ENCODE data around the gene TFB2M. TPM values are rescaled to one million over a fixed set of nuclear protein-coding genes. Genes with fewer than 3 reads are reported as not detected.

The TFB2M gene
- total RNA-seq, 4 donors from 2014 or later, result 4.2 to 8.8 (median 7.6) TPM

DNA sequence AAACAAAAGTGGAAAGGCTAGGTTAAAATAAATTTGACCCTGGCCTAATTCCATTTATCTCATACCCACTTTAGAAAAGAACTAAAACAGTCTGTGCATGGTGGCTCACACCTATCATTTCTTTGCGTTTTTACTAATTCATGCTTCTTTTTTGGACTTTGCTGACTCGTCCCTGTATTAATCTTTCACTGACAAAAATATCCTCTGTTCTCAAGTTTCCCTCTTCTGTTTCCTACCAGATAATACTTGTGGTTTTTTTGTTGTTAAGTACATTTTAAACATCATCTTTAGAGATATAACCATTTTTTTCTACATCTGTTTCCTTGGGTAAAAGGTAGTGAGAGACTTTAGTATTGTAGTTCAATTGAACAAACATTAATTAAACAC is 11.7 kb upstream of the TFB2M start:
- WGBS, 2 donors, result 47 to 51% methylated on average over 2 of the region's 2 CpGs
- no peak for DNase-seq (ENCODE audit: low spot score in 2 of 2)
- H3K36me3 ChIP-seq, result no peaks in the 10 kb centered on the region
- no peak overlapping the region for H3K27ac ChIP-seq
- H3K4me1 ChIP-seq, result peaks cover 0 to 39% (median 7%) of the 10 kb centered on the region in 4 donors
- H3K9me3 ChIP-seq, result no peaks in the 10 kb centered on the region
- H3K27me3 ChIP-seq, result no peaks in the 10 kb centered on the region
- H3K4me3 ChIP-seq, result no peak overlapping the region
- TF ChIP-seq EP300 (IDR thresholded peaks at IDR 0.05), result no peak
- TF ChIP-seq POLR2A (IDR thresholded peaks at IDR 0.05), result no peak
- TF ChIP-seq, protein P1, sequence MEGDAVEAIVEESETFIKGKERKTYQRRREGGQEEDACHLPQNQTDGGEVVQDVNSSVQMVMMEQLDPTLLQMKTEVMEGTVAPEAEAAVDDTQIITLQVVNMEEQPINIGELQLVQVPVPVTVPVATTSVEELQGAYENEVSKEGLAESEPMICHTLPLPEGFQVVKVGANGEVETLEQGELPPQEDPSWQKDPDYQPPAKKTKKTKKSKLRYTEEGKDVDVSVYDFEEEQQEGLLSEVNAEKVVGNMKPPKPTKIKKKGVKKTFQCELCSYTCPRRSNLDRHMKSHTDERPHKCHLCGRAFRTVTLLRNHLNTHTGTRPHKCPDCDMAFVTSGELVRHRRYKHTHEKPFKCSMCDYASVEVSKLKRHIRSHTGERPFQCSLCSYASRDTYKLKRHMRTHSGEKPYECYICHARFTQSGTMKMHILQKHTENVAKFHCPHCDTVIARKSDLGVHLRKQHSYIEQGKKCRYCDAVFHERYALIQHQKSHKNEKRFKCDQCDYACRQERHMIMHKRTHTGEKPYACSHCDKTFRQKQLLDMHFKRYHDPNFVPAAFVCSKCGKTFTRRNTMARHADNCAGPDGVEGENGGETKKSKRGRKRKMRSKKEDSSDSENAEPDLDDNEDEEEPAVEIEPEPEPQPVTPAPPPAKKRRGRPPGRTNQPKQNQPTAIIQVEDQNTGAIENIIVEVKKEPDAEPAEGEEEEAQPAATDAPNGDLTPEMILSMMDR (IDR thresholded peaks at IDR 0.05), result no peak

DNA sequence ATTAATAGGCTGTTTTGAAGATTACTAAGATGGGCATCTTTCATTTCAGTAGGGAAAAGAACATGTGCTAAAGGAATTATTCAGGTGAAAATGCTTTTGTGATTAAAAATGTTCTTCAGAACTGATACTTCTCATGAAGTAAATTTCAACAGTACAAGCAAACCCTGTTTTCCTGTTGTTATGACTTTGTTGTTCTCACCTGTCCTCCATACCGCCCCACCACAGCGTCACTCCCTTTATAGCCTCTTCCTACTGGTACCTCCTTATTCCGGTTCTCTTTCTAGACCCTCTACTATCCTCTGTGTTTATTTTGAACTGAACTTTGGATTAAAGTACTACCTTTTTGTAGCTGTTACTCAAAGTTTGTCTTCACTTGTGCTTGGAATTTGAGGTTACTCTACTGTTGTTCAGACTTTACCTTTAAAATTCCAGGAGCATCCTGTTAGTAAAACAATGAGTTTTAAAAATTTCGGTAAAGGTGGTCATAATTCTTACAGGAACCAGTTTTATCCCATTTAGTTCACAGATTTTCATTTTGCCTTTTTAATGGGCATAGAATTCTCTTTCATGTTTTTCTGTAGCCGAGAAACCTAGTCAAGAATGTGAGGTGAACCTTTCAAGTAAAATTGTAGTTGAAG is 11.1 kb upstream of the TFB2M start:
- WGBS, 2 donors, result 72 to 74% methylated on average over 5 of the region's 5 CpGs

DNA sequence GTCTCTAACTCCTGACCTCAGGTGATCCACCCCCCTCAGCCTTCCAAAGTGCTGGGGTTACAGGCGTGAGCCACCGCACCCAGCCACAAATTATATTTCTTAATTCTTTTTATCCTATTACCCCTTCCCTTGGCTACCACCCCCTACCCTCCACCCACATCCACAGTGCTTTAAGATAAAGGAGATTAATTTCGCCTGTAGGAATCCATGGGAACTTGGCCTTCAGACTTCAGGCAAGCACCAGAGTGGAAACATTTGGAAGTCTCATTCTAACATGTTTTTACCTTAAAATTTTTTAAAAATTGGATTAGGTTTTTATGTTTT is 10.6 kb upstream of the TFB2M start:
- Histone ChIP-seq H3K9me3 (no peaks in the 10 kb centered on the region), H3K27me3 (no peaks in the 10 kb centered on the region), H3K4me1 (peaks cover 0 to 42% (median 7%) of the 10 kb centered on the region in 4 donors), H3K36me3 (no peaks in the 10 kb centered on the region), H3K27ac (no peak overlapping the region), H3K4me3 (no peak overlapping the region)
- DNase-seq (ENCODE audit: low spot score in 2 of 2), result no peak
- TF ChIP-seq POLR2A (IDR thresholded peaks at IDR 0.05), result no peak
- TF ChIP-seq EP300 (IDR thresholded peaks at IDR 0.05), result no peak
- TF ChIP-seq, protein P1 (IDR thresholded peaks at IDR 0.05), result no peak
- 84 to 91% methylated on average over 3 of the region's 3 CpGs for WGBS, 2 donors

More for the DNA sequence above, 11.1 kb upstream of the TFB2M start:
- Histone ChIP-seq H3K9me3 (no peaks in the 10 kb centered on the region), H3K27me3 (no peaks in the 10 kb centered on the region), H3K4me1 (peaks cover 0 to 37% (median 7%) of the 10 kb centered on the region in 4 donors), H3K36me3 (no peaks in the 10 kb centered on the region), H3K27ac (no peak overlapping the region), H3K4me3 (no peak overlapping the region)
- DNase-seq (ENCODE audit: low spot score in 2 of 2), result no peak
- no peak for TF ChIP-seq EP300 (IDR thresholded peaks at IDR 0.05)
- TF ChIP-seq, protein P1 (IDR thresholded peaks at IDR 0.05), result no peak
- TF ChIP-seq POLR2A (IDR thresholded peaks at IDR 0.05), result no peak

DNA sequence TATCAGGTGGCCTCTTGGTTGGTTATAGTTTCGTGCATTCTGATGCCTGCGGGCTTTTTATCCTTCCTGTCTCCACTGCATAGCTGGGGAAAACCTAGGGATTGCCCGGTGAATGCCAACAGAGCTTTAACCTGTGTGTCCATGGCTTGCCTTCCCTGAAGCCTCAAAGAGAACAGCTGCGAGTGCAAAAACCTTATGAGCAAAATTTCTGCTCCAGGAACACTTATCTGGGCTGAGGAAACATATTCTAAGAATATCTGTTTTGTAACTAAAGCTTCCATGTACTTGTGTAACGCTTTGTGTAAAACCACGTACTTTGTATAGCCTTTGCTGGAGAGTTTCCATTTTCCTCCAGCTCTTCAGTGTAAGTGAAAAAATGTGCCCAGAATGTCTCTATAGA is 7.4 kb upstream of the TFB2M start:
- H3K9me3 ChIP-seq, result no peaks in the 10 kb centered on the region
- no peak for DNase-seq (ENCODE audit: low spot score in 2 of 2)
- no peak overlapping the region for H3K4me3 ChIP-seq
- H3K27ac ChIP-seq, result peak overlapping the region in 1 of 4 donors; percentile 13
- TF ChIP-seq EP300 (IDR thresholded peaks at IDR 0.05) (no peak), POLR2A (IDR thresholded peaks at IDR 0.05) (no peak)
- TF ChIP-seq, protein P1 (IDR thresholded peaks at IDR 0.05), result no peak
- WGBS, 2 donors, result 63 to 79% methylated on average over 6 of the region's 6 CpGs
- H3K36me3 ChIP-seq, result no peaks in the 10 kb centered on the region
- H3K27me3 ChIP-seq, result no peaks in the 10 kb centered on the region
- peaks cover 0 to 38% (median 8%) of the 10 kb centered on the region in 4 donors for H3K4me1 ChIP-seq

DNA sequence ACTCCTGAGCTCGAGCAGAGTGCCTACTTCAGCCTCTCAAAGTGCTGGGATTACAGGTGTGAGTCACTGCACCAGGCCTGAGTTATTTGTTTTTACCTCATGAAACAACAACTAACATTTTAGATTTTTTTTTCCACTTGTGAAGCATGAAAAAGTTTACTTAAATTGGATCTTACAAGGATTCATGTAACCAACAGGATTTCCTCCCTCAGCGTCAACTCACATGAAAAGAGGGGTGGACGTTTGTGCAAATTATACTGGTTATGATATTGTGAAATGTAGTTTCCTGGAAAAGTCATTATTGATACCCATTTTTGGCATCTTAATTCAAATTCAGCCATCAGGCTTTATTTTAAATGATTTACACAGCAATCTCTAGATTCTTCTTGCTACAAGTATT is 6.7 kb upstream of the TFB2M start:
- no peaks in the 10 kb centered on the region for H3K9me3 ChIP-seq
- no peak for DNase-seq (ENCODE audit: low spot score in 2 of 2)
- TF ChIP-seq, protein P1 (IDR thresholded peaks at IDR 0.05), result no peak
- no peak for TF ChIP-seq POLR2A (IDR thresholded peaks at IDR 0.05)
- TF ChIP-seq EP300 (IDR thresholded peaks at IDR 0.05), result peak; percentile 15 to 31
- no peaks in the 10 kb centered on the region for H3K27me3 ChIP-seq
- WGBS, 2 donors, result 61 to 77% methylated on average over 3 of the region's 3 CpGs
- peak overlapping the region in 1 of 4 donors; percentile 13 for H3K27ac ChIP-seq
- H3K4me1 ChIP-seq, result peaks cover 2 to 41% (median 13%) of the 10 kb centered on the region in 4 donors
- no peak overlapping the region for H3K4me3 ChIP-seq
- no peaks in the 10 kb centered on the region for H3K36me3 ChIP-seq

Measured in tibial nerve (tissue), 4 donors.